GM12878 (cell line): ENCODE results near the gene RALBP1. TPM values are rescaled to one million over a fixed set of nuclear protein-coding genes. Genes with fewer than 3 reads are reported as not detected.

ENCODE experiments used
- ATAC-seq: fragments of 200-7000 bp; cut with Tn5 transposase; 3 replicates; pipeline ENCODE4 v1.9.1; 2020; ENCODE audit warnings: mild to moderate bottlenecking, moderate library complexity
- BruUV-seq: library from RNA; stranded (reverse); fragments of 400-500 nt; replicated peaks from 2 replicates; lab custom pipeline; 2021; lab: Mats Ljungman, UMichigan
- CTCF ChIA-PET: fragments of 300-600 bp; sonication (Branson Sonifier 250); formaldehyde crosslinking; extraction: SDS; loops from one replicate; lab custom pipeline; 2021; ENCODE audit warnings: inconsistent platforms; lab: Yijun Ruan, JAX
- POLR2A ChIA-PET: fragments of 350-600 bp; formaldehyde crosslinking; extraction: SDS; loops from one replicate; lab custom pipeline; 2021; ENCODE audit warnings: inconsistent platforms; lab: Charles Lee
- RAD21 ChIA-PET: fragments of 300-600 bp; sonication (Branson Sonifier 250); formaldehyde crosslinking; loops from one replicate; lab custom pipeline; 2023; ENCODE audit warnings: antibody characterized with exemption; ENCODE audit not compliant: unreplicated experiment; lab: Charles Lee
- SMC1A ChIA-PET: fragments of 300-600 bp; sonication (Branson Sonifier 250); formaldehyde crosslinking; loops from one replicate; lab custom pipeline; 2023; ENCODE audit not compliant: unreplicated experiment, uncharacterized antibody; lab: Charles Lee
- DNase-seq: peaks from one replicate; pipeline ENCODE4 v3.0.0-alpha.2; 2011; ENCODE audit warnings: low read depth, low spot score
- FAIRE-seq: peaks from 3 replicates; lab custom pipeline; 2011; peaks lifted over from hg19 to GRCh38; lab: Jason Lieb, UNC
- H2AFZ ChIP-seq: 2 replicates; pipeline ENCODE4 v1.6.0; 2011; ENCODE audit warnings: low read depth, low read length, control low read depth; ENCODE audit not compliant: control insufficient read depth
- H3K27ac ChIP-seq: 2 replicates; pipeline ENCODE4 v1.5.1; 2011; ENCODE audit warnings: control low read depth; ENCODE audit not compliant: control insufficient read depth, insufficient read depth
- H3K27me3 ChIP-seq, 2 experiments: replicated peaks in 1 of 2; 2 replicates each; pipeline versions ENCODE4 v1.6.0 to v1.6.1; 2011; ENCODE audit warnings: low read length in 1 of 2; ENCODE audit not compliant: control insufficient read depth in 2 of 2, insufficient read depth in 2 of 2
- H3K36me3 ChIP-seq, 2 experiments: 2 replicates each; pipeline ENCODE4 v1.5.1; 2011; ENCODE audit warnings: low read length in 1 of 2; ENCODE audit not compliant: control insufficient read depth in 2 of 2, insufficient read depth in 2 of 2
- H3K4me1 ChIP-seq: 2 replicates; pipeline ENCODE4 v1.6.1; 2011; ENCODE audit warnings: mild to moderate bottlenecking, low read length, moderate library complexity, mixed read lengths; ENCODE audit not compliant: control insufficient read depth, insufficient read depth
- H3K4me2 ChIP-seq: 2 replicates; pipeline ENCODE4 v1.6.0; 2011; ENCODE audit warnings: control low read depth; ENCODE audit not compliant: control insufficient read depth, insufficient read depth
- H3K4me3 ChIP-seq: fragments of 200-600 bp; sonication (generic); 2 replicates; pipeline ENCODE4 v1.5.1; 2016
- H3K79me2 ChIP-seq: 2 replicates; pipeline ENCODE4 v1.6.0; 2011; ENCODE audit warnings: low read length; ENCODE audit not compliant: control insufficient read depth, insufficient read depth
- H3K9ac ChIP-seq: 2 replicates; pipeline ENCODE4 v1.8.0; 2011; ENCODE audit warnings: low read length, control low read depth, mixed read lengths; ENCODE audit not compliant: control insufficient read depth, insufficient read depth
- H3K9me3 ChIP-seq: replicated peaks from 3 replicates; pipeline ENCODE4 v1.5.1; 2011; ENCODE audit warnings: mild to moderate bottlenecking, low read length; ENCODE audit not compliant: control insufficient read depth, insufficient read depth
- H4K20me1 ChIP-seq: 2 replicates; pipeline ENCODE4 v1.6.0; 2011; ENCODE audit not compliant: control insufficient read depth, insufficient read depth
- ASH2L ChIP-seq: fragments of 300-600, 200-600 bp; sonication (generic); IDR thresholded peaks from 2 replicates; pipeline ENCODE4 v1.6.1; 2017; ENCODE audit warnings: low read depth, mild to moderate bottlenecking, borderline replicate concordance
- EED ChIP-seq: sonication (generic); IDR thresholded peaks from 2 replicates; pipeline ENCODE4 v1.6.1; 2016; ENCODE audit warnings: antibody characterized with exemption, low read depth
- NR2F1 ChIP-seq: fragments of 450-650 bp; conservative IDR thresholded peaks from 2 replicates; pipeline ENCODE4 v1.6.1; 2017; ENCODE audit warnings: mild to moderate bottlenecking
- POU2F2 ChIP-seq: IDR thresholded peaks from 3 replicates; pipeline ENCODE4 v1.6.1; 2011; ENCODE audit warnings: low read depth, mild to moderate bottlenecking, low read length, borderline replicate concordance
- RELA ChIP-seq: fragments of 450-650 bp; IDR thresholded peaks from 2 replicates; pipeline ENCODE4 v1.8.0; 2014; ENCODE audit warnings: borderline replicate concordance; ENCODE audit not compliant: partially characterized antibody
- SREBF2 ChIP-seq: IDR thresholded peaks from 2 replicates; pipeline ENCODE4 v1.6.1; 2012; ENCODE audit warnings: mild to moderate bottlenecking, low read length
- TCF3 ChIP-seq: IDR thresholded peaks from 2 replicates; pipeline ENCODE4 v1.6.1; 2012; ENCODE audit warnings: low read depth, mild to moderate bottlenecking, low read length, borderline replicate concordance; ENCODE audit not compliant: insufficient read depth
- WGBS: methylation state at CpG from one replicate; pipeline ENCODE4 v1.1.6; 2016; ENCODE audit warnings: low lambda C conversion rate; ENCODE audit not compliant: insufficient replicate concordance, insufficient coverage; ENCODE audit errors: missing lambda C conversion rate; 5-methylcytosine and 5-hydroxymethylcytosine counted together
- in situ Hi-C: fragments of 300-500 bp; cut with MboI; formaldehyde crosslinking; loops from 9 replicates; pipeline ENCODE4 v1.14.3; 2018; ENCODE audit warnings: mixed read lengths
- intact Hi-C: fragments of 100-400 bp; cut with micrococcal nuclease; formaldehyde crosslinking; loops from one replicate; pipeline ENCODE4 v1.14.2; 2022; ENCODE audit not compliant: unreplicated experiment
- polyA plus RNA-seq, 11 experiments: library from polyadenylated mRNA; depleted of rRNA in 4 of 11; unstranded in 6 of 11; stranded (reverse) in 5 of 11; fragments of >200 nt; fragmentation: Nextera tagmentation in 4 of 11; fragmentation: Illumina TruSeq in 1 of 11; extraction: Ambion mirVana in 4 of 11; extraction: Trizol in 1 of 11; gene quantifications; 1 replicate in 1 of 11; 2 replicates in 10 of 11; pipeline versions ENCODE4 v1.2.1 to v1.2.3, GENCODE V29; 2011 to 2016; ENCODE audit warnings: inconsistent platforms in 2 of 11, missing spikeins in 2 of 11, low read depth in 1 of 11
- total RNA-seq, 4 experiments: library from RNA; depleted of rRNA in 3 of 4; stranded (reverse); fragments of >200 nt in 3 of 4; fragmentation: Illumina TruSeq in 1 of 4; extraction: Trizol in 1 of 4; gene quantifications; 2 replicates each; pipeline versions ENCODE4 v1.2.1 to v1.2.3, GENCODE V29; 2013 to 2021
- TF ChIP-seq, protein P1 (sequence below): fragments of 450-650 bp; IDR thresholded peaks from 2 replicates; pipeline ENCODE4 v1.6.1; 2017; ENCODE audit warnings: antibody characterized with exemption, mild to moderate bottlenecking, moderate library complexity

The RALBP1 gene
- total and polyA plus RNA-seq, 10 of the 15 experiments (the other 5 are each of a cell fraction or from before 2014, with no cell fraction given) = 11.2 to 46.9 (median 41.8) TPM

DNA sequence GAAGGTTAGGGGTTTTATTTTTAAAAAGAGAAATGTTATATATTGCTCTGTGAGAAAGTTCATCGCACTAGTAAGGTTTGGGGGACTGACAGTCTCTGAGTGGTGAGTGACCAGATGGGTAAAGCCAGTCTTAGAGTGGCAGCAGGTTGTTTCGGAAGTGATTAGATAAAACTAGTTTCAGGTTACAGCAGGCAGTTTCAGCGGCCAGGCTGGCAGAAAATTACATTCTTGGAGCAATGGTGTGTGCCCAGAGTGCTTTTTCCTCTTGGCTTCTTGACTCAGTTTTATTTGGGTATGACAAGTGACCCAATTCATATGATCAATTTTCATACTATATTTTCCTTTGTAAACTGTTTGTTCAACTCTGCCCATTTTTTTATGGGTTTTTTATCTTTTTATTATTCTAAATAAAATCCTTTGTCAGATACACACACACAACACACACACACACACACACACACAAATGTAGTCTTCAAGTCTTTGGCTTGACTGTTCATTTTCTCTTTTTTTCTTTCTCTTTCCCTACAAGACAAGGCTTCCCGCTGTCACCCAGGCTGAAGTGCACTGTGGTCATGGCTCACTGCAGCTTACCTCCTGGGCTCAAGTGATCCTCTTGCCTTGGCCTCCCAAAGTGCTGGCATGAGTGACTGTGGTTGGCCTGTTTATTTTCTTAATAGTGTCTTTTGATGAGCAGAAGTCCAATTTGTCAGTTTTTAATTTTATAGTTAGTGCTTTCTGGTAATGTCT lies 30.9 kb downstream of the RALBP1 start:
- DNase-seq (no peak), FAIRE-seq (no peak), ATAC-seq (peak; percentile 64)
- no peak overlapping the region for H2AFZ ChIP-seq
- in situ Hi-C loops = no loop called here
- ChIA-PET SMC1A (interaction anchor here (1.0 to 2.5 kb wide), 4 partner anchors 8 to 169 kb away, joined by 3 to 5 read pairs (median 4); no protein-coding TSS in a partner anchor), POLR2A (interaction anchor here (0.8 kb wide), 1 partner anchor 8 kb away, joined by 3 read pairs; no protein-coding TSS in a partner anchor), RAD21 (interaction anchor here (1.0 to 2.0 kb wide), 2 partner anchors 9 to 10 kb away, joined by 3 to 7 read pairs; no protein-coding TSS in a partner anchor), CTCF (interaction anchor here (0.6 to 3.5 kb wide), 4 partner anchors 10 to 384 kb away, joined by 3 to 31 read pairs (median 4); no protein-coding TSS in a partner anchor)
- no peak overlapping the region for H3K4me3 ChIP-seq
- no peak overlapping the region for H3K27ac ChIP-seq
- no peaks in the 10 kb centered on the region for H3K36me3 ChIP-seq
- 76% methylated on average over 4 of the region's 4 CpGs for WGBS
- no peak overlapping the region for H3K9ac ChIP-seq
- TF ChIP-seq EED (no peak), RELA (no peak), TCF3 (no peak)
- intact Hi-C loops = no loop called here
- no peaks in the 10 kb centered on the region for H4K20me1 ChIP-seq
- no peak overlapping the region for H3K4me2 ChIP-seq
- peaks cover 16% of the 10 kb centered on the region for H3K79me2 ChIP-seq
- H3K27me3 ChIP-seq = no peaks in the 10 kb centered on the region
- H3K9me3 ChIP-seq = peaks cover 5% of the 10 kb centered on the region; the same call in 2 of the 3 replicates
- no peaks in the 10 kb centered on the region for H3K4me1 ChIP-seq
- no TSS peak for BruUV-seq

DNA sequence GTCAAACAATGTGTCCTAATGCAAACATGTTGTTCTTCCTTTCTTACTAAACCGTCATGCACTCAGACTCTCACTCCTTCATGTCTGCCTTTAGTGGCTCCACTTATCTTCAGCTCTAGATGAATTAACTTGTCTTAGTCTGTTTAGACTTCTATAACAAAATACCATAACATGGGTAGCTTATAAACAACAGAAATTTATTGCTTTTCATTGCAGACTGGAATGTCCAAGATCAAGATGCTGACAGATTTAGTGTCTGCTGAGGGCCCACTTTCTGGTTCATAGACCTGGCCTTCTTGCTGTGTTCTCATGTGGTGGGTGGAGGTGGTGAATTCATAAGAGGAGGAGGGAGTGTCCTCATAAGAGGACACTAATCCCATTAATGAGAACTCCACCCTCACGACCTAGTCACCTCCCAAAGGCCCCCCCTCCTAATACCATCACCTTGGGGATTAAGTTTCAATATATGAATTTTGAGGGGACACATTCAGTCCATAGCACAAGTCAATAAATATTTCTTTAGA lies 32.3 kb downstream of the RALBP1 start:
- 50% methylated on average over 2 of the region's 2 CpGs for WGBS
- POLR2A ChIA-PET = no interaction called here
- SMC1A ChIA-PET = interaction anchor here (0.6 to 2.5 kb wide), 6 partner anchors 9 to 530 kb away, joined by 3 to 5 read pairs (median 3); no protein-coding TSS in a partner anchor
- CTCF ChIA-PET = interaction anchor here (0.7 to 3.5 kb wide), 2 partner anchors 9 to 262 kb away, joined by 3 to 31 read pairs; no protein-coding TSS in a partner anchor
- Histone ChIP-seq H3K4me1 (no peaks in the 10 kb centered on the region), H3K27me3 (no peaks in the 10 kb centered on the region), H3K4me3 (no peak overlapping the region), H3K27ac (no peak overlapping the region), H3K4me2 (no peak overlapping the region), H2AFZ (no peak overlapping the region), H3K36me3 (no peaks in the 10 kb centered on the region), H3K9me3 (peaks cover 1% of the 10 kb centered on the region; the same call in 2 of the 3 replicates), H3K9ac (no peak overlapping the region), H4K20me1 (no peaks in the 10 kb centered on the region), H3K79me2 (peaks cover 16% of the 10 kb centered on the region)
- no peak for DNase-seq
- in situ Hi-C loops = no loop called here
- RAD21 ChIA-PET = interaction anchor here (2.0 kb wide), 1 partner anchor 8 kb away, joined by 7 read pairs; no protein-coding TSS in a partner anchor
- no peak for TF ChIP-seq NR2F1
- TF ChIP-seq POU2F2 = no peak
- TF ChIP-seq RELA = no peak
- TF ChIP-seq SREBF2 = no peak
- TF ChIP-seq ASH2L = no peak
- TF ChIP-seq EED = no peak
- TF ChIP-seq, protein P1, sequence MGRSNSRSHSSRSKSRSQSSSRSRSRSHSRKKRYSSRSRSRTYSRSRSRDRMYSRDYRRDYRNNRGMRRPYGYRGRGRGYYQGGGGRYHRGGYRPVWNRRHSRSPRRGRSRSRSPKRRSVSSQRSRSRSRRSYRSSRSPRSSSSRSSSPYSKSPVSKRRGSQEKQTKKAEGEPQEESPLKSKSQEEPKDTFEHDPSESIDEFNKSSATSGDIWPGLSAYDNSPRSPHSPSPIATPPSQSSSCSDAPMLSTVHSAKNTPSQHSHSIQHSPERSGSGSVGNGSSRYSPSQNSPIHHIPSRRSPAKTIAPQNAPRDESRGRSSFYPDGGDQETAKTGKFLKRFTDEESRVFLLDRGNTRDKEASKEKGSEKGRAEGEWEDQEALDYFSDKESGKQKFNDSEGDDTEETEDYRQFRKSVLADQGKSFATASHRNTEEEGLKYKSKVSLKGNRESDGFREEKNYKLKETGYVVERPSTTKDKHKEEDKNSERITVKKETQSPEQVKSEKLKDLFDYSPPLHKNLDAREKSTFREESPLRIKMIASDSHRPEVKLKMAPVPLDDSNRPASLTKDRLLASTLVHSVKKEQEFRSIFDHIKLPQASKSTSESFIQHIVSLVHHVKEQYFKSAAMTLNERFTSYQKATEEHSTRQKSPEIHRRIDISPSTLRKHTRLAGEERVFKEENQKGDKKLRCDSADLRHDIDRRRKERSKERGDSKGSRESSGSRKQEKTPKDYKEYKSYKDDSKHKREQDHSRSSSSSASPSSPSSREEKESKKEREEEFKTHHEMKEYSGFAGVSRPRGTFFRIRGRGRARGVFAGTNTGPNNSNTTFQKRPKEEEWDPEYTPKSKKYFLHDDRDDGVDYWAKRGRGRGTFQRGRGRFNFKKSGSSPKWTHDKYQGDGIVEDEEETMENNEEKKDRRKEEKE = no peak
- FAIRE-seq = no peak
- BruUV-seq = no TSS peak
- ATAC-seq = no peak
- intact Hi-C loops = no loop called here
